Epithelial cell of prostate (primary cell): Measurements from ENCODE around the gene LY6G6C.

Experiments
- DNase-seq: peaks from one replicate; pipeline ENCODE4 v3.0.0-alpha.2; 2011; ENCODE audit warnings: low read depth, low spot score
- H3K27ac ChIP-seq: fragments of 450-650 bp; 2 replicates; pipeline ENCODE4 v1.5.1; 2017; ENCODE audit warnings: mild to moderate bottlenecking

Gene LY6G6C

DNA sequence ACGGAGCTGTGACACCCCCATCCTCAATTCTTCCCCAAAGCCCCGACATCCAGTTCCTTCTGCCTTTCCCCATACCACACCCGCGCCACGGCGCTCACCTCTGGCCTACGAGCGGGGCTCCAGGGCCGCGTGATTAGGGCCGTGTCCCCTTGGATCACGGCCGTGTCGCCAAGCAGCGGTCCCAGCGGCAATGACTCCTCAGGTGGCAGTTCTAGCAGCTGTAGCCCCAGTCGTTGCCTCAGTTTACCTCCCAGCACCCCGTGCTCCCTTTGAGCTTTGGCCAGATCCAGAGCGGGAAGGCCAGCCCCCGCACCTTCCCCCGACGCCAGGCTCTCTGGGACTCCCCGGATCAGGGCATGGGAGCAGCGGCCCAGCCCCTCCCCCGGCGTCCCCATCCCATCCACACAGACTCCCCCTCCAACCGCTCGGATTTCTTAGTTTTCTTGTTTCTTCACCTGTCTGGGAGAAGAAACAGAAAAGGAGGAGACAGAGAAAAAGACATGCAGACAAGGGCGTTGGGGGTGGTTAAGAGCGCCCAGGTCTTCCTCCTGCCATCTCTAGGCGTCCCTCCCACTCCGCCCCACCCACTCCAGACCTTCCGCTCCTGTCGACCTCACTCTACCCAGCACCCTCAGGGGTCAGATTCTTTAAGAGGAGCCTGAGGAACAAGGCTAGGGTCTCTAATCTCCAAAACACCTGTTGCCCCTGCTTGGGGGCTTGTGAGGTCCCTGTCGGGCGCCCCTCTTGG is 7.4 kb upstream of the LY6G6C start, which contains the start of gene DDAH2:
Gene DDAH2, minus strand, starts transcription at position 533 of the 748 bp plus-strand sequence. Its CDS starts 138 bp downstream, at position 395.
- peak within 1 kb of the TSS; percentile 67 for H3K27ac ChIP-seq
- DNase-seq: no peak

DNA sequence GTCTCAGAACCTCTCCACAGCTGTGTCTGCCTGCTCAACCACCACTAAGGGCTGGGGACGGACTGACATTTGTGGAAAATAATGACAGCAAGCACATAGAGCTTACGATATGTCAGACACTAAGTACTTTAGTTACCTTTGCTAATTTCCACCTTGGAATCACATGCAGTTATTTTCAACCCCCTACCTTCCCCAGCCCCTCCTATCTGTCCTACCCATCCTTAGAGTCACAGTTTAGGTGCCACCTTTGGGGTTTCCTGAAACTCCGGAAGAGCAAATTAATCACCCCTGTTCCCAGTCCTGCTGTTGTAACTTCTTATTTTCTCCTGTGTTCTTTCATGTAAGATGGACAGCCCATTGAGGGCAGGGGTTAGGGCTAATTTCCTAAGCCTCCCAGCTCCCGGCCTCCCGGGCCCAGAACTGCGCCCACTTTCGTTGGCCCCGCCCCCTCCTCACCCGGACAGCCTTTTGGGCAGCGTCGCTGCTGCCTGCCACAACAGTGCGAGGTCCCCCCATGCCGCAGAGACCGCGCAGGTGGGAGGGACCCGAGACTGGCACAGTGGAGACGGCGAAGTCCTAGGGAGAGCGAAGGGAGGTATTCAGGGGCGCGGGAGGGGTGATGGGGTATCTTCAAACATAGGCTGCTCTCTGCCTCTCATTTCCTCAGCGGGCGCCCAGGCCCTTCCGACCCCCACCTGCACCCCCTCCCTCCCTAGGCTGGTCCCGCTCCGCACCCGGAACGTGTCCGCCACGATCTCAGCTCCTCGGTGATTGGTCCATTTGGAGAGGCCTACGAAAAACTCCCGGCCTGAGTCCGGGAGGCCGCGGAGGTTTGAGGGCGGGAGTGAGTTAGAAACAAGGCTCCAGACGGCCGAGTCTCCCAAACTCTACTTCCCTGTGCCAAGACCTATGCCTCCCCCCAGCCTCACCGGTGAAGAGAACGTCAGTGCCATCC is 6.4 kb upstream of the LY6G6C start:
- no peak for DNase-seq
- no peak overlapping the region for H3K27ac ChIP-seq

DNA sequence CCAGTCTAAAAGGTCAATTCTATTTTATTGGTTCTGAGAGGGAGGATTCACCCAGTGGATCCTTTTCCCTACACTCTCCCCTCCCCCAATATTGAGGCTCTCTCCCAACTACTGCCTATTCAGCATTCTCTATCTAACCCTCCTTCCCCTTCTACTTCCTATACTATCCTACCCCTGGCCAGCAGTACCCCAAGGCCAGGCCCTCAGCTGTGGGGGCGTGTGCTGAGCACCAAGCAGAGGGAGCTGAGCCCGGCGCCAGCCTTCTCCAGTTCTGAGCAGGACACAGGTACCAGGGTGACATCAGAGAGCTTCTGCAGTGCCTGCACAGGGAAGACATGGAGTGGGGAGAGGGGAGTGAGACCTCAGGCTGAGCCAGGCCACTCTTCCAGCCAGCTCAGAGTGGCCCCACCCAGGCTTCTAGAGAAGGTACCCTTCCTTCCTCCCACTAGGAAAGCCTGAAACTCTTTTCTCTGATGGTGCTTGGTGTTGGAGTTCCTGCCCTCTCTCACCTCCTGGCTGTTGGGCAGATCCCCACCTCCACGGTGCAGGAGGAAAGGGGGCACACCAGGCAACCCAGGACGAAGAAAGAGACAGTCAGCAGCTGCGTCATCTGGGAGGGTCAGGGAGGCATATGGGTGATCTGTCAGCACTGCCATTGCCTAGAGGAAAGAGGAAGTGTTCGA is 5.6 kb upstream of the LY6G6C start:
- H3K27ac ChIP-seq: no peak overlapping the region
- no peak for DNase-seq

DNA sequence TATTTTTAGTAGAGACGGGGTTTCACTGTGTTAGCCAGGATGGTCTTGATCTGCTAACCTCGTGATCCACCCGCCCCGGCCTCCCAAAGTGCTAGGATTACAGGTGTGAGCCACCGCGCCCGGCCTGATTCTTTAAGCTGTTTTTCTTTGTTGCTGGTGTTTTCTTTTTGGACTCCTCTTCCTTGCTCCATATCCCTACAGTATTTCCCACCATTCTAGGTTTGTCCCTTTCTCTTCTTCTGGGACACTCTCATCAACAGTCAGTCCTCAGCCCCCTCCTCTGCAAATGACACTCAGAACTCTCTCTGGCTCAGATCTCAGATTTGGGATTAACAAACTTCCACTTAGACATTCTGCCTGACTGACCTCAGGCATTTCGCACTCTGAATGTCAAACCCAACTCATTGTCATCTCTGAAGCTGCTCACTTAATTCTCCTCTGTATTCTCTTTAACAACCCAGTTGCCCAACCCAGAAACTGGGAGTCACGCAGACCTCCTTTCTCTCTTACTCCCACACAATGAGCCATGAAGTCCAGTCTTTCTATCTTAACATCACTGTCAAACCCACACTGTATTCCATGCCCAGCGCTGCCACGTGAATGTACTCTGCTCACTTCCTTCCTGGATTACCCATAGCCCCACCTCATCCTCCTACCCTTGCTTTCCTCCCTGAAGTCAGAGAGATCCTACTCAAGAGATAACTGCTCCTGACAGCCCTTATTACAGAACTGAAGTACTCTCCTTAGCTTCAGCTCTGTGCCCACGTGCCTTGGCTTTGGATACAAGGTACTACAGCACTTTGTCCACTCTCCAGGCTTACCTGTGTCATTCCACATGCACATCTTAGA is 4.2 kb upstream of the LY6G6C start:
- no peak overlapping the region for H3K27ac ChIP-seq
- no peak for DNase-seq

DNA sequence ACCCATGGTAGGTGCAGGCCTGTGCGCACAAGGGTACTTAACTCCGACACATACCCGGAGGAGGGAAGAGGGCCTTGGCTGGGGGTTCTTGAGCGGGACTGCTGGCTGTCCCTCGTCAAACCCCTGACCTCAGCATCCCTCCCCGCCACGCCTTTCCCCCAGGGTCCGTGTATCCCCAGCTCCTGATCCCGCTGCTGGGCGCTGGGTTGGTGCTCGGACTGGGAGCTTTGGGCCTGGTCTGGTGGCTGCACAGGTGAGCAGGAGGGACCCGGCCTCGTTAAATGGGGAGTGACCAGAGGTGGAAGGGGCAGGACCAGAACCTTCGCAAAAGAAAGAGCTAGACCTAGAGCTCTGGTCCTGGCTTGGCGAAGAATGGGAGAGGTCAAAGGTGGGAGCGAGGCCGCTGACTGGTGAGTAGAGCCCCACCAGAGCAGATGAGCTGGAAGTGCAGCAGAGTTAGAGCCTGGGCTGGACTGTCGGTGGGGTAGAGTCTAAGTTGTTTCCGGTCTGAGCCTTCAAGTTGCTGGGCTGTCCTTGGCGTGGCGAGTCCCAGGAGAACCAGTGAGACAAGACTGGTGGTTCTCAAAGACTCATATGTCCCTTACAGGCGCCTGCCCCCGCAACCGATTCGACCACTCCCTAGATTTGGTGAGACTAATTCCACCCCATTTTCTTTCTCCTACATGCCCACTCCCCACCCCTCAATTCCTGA is 2.6 kb upstream of the LY6G6C start:
- no peak overlapping the region for H3K27ac ChIP-seq
- DNase-seq: no peak

DNA sequence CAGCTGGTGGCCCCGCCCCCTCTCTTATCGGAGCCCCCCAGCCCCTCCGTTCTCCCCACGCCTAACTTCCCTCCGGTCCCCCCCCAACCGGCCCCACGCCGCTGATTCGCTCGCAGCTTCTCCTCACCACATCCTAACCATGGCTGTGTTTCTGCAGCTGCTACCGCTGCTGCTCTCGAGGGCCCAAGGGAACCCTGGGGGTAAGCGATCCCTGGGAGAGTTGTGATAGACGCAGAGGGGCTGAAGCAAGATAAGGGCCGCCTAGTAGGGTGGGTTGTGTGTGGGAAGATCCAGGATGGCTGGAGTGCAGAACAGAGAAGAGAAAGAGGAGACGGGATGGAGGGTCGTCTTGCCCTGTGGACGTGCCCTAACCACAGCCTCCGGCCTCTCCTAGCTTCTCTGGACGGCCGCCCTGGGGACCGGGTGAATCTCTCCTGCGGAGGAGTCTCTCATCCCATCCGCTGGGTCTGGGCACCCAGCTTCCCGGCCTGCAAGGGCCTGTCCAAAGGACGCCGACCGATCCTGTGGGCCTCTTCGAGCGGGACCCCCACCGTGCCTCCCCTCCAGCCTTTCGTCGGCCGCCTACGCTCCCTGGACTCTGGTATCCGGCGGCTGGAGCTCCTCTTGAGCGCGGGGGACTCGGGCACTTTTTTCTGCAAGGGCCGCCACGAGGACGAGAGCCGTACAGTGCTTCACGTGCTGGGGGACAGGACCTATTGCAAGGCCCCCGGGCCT is 1.9 kb upstream of the LY6G6C start, which contains the start of gene MPIG6B:
Gene MPIG6B, plus strand, starts transcription at position 129 of the 735 bp plus-strand sequence. Its CDS starts 11 bp downstream, at position 140.
- H3K27ac ChIP-seq: no peak within 1 kb of the TSS
- DNase-seq: no peak

DNA sequence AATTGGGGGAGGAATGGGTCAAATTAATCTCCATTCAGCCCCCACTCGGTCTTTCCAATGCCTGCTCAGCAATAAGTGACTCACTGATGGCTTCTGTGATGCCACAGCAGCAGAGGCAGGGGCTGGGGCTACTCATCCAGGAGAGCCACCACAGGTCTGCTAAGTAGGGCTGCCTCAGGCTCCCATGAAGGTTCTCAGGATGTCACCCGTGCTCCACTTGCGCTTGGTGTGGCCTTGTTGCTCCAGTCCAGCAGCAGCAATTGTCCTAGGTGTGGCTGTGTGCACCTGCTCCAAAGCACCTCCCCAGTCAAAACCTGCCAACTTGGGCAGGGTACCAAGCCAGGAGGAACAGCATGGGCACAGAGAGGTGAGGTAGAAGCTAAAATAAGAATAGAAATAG is 627 bp upstream of the LY6G6C start:
- H3K27ac ChIP-seq: no peak overlapping the region
- no peak for DNase-seq

DNA sequence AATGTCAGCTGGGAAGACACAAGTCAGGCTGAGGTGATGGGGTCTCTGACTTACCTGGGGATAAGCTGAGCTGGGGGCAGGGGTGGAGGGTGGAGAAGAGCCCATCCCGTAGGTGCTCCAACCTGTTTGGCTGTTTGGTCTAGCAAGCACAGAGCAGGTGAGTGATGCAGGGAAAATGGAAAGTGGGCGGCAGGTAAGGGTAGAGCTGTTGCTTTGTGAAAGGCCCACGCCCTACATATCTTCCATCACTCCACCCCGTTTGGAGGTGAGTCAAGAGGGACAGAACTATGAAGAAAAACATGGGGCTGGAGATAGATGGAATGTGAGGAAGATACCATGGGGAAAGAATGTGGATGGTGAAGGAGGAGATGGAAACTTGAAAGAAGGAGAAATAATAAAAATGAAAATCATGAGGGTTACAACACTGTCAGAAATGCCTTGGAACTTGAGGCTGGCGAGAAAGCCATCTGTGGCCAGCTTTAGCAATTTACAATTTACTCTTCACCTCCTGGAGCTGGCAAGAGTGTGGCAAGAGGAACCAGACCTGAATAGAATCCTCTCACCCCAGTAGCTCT is 1.3 kb downstream of the LY6G6C start:
- no peak for DNase-seq
- H3K27ac ChIP-seq: peak overlapping the region; percentile 68

DNA sequence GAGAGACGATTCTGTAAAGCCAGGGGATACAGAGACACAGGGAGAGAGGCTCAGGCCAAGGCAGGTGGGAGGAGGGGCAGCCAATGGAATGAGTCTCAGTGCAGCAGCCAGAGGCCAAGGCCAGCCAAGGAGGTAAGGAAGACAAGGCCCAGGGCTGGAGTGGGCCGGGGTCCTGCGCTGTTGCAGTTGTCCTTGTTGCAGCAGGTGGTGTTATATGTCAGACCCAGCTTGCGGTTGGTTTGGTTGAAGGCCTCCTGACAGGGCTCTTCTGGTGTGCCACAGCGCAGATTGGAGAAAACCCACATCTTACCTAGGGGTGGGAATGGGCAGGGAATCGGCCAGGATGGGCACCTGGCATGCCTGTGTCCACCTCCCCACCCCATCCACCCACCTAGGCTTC is 2.5 kb downstream of the LY6G6C start:
- H3K27ac ChIP-seq: peak overlapping the region; percentile 68
- no peak for DNase-seq

DNA sequence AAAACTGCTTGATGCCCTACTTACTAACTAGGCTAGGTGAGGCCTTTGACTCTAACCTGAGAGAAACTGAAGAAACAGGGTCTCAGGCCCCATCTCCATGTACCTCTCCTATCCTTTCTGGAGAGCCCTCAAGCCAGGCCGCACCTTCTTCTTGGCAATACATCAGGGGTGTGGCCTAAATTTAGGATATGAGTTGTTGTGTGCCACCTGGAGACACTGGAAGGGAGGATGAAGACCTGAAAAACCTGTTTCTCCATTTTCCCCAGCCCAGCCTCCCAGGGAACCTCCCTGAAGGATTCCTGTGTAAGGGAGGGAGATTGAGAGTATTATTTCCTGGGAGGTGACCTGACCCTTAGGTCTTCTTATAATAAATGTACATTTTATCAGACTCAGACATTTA is 3.3 kb downstream of the LY6G6C start:
- no peak for DNase-seq
- H3K27ac ChIP-seq: peak overlapping the region; percentile 68

DNA sequence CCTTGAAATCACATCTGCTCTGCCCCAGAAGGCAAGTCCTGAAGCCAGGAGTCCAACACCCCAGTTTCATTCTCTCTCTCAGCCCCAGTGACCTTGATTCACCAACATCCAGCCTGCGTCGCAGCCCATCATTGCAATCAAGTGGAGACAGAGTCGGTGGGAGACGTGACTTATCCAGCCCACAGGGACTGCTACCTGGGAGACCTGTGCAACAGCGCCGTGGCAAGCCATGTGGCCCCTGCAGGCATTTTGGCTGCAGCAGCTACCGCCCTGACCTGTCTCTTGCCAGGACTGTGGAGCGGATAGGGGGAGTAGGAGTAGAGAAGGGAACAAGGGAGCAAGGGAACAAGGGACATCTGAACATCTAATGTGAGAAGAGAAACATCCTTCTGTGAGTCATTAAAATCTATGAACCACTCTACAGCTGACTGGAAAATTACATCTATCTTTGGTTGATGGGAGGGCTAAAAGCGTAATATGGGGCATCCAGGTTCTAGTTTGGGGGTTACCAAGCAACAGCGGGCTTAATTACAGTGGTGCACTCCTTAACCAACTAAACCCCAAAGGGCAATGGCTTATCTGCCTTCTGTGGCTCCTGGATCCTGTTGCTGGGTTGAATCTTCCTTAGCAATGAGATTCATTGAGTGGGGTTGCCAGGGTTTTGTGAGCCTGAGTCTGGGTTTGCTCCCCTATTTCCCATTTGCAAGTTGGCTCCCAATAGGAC is 3.9 kb downstream of the LY6G6C start:
- no peak for DNase-seq
- H3K27ac ChIP-seq: peak overlapping the region; percentile 68

DNA sequence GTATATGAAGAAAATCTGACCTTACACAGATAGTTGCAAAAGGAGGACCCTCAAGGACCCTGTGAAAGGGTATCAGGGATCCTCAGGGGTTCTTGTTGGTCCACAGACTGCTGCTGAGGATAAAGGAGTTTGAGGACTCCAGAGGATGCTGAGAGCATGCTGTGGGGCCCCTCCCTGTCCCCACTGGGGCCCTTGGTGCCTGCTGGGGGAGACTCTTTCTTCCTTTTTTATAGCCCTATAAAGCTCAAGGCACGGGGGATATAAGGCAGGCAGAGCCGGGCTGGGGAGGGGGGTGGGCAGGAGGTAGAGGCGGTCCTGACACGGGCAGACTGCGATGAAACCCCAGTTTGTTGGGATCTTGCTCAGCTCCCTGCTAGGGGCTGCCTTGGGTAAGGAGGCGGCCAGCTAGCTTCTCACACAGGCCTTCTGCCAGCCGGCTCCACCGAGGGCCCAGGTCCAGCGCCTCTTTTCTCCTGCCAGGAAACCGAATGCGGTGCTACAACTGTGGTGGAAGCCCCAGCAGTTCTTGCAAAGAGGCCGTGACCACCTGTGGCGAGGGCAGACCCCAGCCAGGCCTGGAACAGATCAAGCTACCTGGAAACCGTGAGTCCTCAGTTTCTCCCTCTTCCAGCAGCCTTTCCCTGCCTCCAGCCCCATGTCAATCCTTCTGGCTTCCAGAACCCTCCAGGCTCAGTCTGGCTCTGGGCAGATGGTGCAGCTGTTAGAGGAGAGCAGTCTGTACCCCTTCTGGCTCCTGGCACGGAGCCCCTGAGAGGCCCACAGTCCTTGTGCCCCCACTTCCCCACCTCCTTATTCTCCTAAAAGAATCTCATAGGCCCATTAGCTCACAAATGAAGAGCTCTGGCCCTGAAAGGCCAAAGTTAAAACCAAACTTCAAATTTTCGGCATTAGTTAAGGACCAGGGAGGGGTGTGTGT is 6.3 kb downstream of the LY6G6C start, which contains the start of gene LY6G6D:
Gene LY6G6D, plus strand, starts transcription at position 327 of the 937 bp plus-strand sequence. Its CDS starts 8 bp downstream, at position 335.
- H3K27ac ChIP-seq: no peak within 1 kb of the TSS
- no peak for DNase-seq

DNA sequence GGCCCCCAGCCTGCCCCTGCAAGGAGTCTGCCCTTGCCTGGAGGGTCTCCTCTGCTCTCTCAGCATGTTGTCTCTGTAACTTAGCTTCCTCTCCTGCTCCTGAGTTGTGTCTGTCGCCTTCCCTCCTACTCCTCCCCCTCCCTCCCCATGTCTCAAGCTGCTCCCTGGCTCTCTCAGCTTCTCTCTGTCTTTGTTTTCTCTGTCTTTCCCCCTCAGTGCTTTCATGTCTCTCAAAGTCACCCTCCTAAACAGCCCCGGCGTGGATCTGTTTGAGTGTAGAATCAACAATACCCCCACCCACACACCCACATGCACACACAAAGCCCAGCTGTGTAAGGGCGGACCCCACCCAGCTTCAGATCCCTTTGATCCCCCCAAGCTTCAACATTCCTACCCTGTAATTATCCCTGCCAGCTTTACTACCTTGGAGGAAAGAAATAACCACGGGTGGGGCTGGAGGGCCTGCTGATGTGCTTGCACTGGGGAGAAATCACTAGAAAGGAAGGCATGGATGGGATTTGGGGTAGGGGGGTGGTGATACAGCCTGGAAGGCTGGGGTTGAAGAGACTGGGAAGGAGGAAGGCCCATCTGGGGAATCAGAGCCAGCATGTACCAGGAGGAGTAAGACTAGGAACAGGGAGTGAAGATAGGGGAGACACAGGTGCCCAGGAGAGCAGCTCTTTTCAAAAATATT is 7.4 kb downstream of the LY6G6C start:
- no peak for DNase-seq
- no peak overlapping the region for H3K27ac ChIP-seq

DNA sequence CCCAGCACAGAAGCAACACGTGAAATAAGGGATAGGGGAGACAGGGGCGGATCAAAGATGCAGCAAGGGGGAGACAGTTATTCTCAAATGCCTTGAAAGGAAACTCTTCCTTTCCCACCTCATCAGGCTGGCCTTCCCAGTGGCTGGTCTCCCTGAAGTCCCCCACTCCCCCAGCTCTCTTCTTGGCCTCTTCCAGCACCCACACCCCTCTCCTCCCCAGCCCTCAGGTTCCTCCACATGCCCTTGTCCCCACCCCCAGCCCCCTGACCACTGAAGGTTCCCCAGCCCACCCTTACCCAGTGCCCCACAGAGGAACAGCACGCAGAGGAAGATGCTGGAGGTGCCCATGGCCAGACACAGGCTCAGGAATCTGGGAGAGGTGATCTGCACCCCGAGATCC is 8.1 kb downstream of the LY6G6C start:
- no peak for DNase-seq
- H3K27ac ChIP-seq: no peak overlapping the region

DNA sequence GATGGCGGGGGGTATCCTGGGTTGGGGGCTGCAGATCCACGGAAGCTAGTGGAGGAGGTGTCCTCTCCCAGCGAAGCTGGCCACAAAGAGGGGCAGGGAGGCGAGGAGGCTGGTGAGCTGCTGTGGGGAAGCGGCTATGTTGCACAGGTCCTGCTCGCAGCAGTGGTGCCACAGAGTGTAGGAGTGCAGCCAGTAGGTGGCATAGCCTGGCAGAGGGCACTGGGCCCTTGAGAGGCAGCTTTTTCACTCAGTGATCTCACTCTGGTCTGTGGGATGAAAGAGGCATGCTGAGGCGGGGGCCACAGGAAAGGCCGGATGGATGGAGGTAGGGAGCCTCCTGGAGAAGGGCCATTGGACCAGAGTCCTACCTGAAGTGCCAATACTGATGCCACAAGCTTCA is 9.2 kb downstream of the LY6G6C start:
- no peak overlapping the region for H3K27ac ChIP-seq
- DNase-seq: no peak

DNA sequence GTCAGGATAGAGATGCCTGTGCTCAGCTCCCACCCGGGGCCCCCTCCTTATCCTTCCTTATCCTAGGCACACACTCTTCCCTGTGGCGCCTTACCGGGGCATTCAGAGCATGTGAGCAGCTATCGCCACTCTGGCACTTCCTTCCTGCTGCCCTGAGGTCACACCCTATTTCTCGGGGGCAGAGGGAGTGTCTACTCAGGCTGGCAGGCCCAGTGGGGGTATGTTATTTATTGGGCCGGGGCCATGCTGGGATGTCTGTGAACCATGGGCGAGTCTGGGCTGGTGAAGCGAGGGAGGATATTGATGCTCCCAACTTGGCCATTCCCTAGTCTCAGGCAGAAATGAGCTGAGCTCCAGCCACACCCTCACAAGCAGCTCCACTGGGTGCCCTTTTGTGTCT is 10.3 kb downstream of the LY6G6C start:
- H3K27ac ChIP-seq: no peak overlapping the region
- DNase-seq: no peak
